GM19395 (cell line): ENCODE data around the gene MAST3.

Experiments
- ATAC-seq: cut with Tn5 transposase; IDR thresholded peaks from one replicate; pipeline ENCODE4 v1.9.1; 2021; ENCODE audit warnings: mild to moderate bottlenecking, moderate library complexity; ENCODE audit not compliant: unreplicated experiment

MAST3 gene

DNA sequence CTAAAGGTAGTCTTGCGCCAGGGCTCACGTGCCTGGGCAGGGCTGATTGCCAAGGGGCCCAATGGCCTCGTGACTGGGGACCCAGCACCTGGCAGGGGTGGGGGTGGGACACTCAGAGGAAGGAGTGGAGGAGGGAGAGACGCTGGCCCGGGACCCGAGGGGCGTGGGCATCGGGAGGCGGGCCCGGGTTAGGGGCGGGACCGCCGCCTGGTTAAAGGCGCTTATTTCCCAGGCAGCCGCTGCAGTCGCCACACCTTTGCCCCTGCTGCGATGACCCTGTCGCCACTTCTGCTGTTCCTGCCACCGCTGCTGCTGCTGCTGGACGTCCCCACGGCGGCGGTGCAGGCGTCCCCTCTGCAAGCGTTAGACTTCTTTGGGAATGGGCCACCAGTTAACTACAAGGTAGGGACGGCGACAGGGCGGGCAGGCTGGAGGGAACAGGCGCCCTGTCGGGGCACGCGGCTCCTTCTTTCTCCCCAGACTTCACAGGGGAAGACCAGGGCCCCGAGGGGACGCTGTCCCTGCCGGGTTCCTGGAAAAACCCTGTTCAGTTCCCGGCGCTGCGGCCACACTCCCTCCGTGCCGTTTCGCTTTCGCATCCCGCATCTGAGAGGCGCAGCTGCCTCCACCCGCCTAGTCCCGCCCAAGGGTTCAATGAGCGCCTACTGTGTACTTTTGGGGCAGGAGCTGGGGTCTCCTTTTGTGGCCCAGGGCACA, 76.2 kb downstream of the MAST3 start, which contains the start of gene IFI30:
IFI30 (plus strand) TSS at position 242 of the 717 bp plus-strand sequence; CDS start at position 271, 29 bp downstream.
- peak; percentile 41 for ATAC-seq

DNA sequence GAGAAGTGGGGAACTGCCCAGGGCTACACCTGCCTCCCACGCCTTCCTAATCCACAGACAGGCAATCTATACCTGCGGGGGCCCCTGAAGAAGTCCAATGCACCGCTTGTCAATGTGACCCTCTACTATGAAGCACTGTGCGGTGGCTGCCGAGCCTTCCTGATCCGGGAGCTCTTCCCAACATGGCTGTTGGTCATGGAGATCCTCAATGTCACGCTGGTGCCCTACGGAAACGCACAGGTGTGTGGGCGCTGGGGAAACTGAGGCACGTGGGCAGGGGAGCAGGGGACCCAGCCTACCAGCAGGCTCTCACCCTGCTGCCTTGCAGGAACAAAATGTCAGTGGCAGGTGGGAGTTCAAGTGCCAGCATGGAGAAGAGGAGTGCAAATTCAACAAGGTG, 77.4 kb downstream of the MAST3 start:
- ATAC-seq = no peak

DNA sequence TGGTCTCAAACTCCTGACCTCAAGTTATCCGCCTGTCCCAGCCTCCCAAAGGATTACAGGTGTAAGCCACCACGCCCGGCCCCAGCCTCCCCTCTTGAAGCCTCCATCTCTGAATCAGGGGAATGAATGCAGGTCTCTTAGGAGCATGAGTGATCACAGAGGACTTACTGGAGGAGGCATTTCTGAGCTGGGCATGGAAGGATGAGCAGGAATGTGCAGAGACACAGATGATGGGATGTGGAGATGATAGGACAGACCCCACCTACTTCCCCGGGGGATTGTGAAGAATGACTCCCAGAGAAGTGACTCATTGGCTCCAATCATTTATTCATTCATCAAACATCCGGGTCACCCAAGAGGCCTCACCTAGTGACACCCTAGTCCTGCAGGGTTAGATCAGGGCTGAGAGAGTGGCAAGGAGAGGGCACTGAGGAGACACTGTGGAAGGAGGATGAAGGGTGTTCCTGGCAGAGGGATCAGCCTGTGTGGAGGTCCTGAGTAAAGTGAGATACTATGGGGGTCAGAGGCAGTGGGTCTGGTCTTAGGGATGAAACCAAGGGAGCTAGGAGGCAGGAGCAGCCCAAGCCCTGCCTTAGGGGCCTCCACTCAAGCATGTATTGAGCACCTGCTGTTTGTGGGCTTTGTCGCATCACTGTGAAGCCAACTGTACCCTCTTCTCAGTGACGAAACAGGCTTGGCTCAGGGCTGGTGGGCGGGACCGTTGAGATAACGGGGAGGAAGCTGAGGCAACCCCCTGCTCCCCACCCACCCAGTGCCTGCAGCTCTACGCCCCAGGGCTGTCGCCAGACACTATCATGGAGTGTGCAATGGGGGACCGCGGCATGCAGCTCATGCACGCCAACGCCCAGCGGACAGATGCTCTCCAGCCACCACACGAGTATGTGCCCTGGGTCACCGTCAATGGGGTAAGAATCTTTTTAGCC, 79.1 kb downstream of the MAST3 start:
- no peak for ATAC-seq

DNA sequence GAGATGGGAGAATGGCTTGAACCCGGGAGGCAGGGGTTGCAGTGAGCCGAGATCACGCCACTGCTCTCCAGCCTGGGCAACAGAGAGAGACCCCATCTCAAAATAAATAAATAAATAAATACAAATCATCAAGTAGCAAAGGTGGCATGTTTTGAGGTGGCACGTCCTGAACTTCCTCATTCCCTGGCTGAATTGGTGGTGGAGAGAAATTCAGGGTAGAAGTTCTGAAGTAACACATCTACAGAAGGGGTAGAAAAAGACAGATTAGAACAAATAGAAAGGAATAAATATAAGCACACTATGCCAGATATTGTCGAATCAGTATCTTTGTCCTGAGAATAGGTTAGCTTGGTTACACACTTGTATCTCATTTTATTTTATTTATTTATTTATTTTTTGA, 82.4 kb downstream of the MAST3 start:
- ATAC-seq = no peak

DNA sequence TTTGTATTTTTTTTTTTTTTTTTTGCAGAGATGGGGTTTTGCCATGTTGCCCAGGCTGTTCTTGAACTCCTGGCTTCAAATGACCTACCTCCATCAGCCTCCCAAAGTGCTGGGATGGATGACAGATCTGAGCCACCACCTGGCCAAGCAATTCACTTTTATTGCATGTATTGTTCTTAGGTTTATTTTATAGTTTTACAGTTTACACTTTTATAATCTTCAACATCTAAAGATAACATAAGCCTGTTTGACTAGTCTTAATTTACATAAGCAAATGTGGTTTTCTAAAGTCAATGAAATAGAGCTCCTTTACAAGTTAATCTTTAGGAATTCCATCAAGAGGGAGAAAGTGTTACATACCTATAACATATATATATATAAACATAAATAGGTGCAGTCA, 86.0 kb downstream of the MAST3 start:
- ATAC-seq = no peak

DNA sequence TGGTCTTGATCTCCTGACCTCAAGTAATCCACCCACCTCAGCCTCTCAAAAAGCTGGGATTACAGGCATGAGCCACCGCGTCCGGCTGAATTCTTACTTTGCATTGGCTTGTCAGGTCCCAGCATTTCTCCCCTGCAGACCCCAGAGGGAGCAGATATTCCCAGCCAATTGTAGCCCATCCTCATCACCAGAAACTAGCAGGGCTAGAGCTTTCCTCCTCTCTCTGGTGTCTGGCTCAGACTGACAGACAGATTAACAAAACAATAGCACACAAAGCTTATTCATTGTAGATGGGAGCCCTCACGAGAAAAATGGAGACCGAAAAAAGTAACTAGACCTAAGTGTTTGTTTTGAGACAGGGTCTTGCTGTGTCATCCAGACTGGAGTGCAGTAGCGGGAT, 88.0 kb downstream of the MAST3 start:
- no peak for ATAC-seq

DNA sequence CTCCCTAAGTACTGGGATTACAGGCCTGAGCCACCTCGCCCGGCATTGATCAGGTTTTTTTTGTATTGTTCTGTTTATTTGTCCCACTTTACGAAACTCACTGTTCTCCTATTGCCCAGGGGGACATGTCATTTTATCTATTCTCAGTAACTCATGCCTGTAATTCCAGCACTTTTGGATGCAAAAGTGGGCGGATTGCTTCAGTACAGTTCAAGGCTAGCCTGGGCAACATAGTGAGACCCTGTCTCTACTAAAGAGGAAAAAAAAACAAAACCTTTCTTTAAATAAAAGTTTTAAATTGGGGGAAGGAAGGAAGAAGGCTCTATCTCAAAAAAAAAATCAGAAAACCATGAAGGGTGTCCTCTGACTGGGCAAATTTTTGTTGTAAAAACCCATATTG, 92.7 kb downstream of the MAST3 start:
- no peak for ATAC-seq

DNA sequence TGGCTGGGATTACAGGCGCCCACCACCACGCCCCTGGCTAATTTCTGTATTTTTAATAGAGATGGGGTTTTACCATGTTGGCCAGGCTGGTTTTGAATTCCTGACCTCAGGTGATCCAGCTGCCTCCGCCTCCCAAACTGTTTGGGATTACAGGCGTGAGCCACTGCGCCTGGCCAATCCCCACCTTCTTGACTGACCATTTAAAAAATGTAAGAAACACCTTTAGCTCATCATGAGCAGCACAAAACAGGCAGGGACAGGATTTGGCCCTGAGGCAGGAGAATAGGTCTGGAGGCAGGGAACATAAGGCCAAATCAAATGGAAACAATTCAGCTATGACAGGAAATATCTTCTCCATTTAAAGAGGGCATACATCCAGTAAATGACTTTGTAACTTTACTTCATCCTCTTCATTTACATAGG, 94.1 kb downstream of the MAST3 start:
- ATAC-seq = no peak

DNA sequence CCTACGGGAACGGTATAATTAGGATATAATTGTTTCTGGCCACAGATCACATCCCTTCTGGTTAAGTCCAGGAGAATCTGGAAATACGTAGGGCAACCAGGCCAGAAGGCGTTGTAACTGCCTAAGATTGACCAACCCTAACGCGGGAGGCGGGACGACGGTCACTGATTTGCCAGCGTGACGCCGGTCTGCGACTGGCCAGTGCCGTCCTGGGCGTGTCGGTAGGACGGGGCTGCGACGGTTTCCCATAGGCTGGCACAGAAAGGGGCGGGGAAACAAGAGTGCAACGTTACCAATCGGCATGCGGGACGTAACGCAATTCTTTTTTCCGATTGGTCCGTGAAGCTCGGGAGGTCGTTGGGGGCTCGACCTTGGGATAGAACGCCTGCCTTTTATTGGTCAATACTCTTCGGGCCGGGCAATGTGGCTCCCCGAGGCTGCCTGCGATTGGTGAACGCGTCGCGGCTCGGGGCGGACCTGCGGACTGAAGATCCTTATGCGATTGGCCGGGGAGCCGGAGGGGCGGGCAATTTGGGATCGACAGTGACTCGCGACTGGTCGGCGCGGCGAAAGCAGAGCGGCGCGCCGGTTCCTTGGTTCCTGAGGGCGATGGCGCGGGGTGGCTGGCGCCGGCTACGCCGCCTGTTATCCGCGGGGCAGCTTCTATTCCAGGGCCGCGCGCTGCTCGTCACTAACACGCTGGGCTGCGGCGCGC, 95.3 kb downstream of the MAST3 start, which contains the start of gene MPV17L2:
MPV17L2 (plus strand) TSS at position 546 of the 715 bp plus-strand sequence; CDS start at position 610, 64 bp downstream.
- ATAC-seq = peak; percentile 88

DNA sequence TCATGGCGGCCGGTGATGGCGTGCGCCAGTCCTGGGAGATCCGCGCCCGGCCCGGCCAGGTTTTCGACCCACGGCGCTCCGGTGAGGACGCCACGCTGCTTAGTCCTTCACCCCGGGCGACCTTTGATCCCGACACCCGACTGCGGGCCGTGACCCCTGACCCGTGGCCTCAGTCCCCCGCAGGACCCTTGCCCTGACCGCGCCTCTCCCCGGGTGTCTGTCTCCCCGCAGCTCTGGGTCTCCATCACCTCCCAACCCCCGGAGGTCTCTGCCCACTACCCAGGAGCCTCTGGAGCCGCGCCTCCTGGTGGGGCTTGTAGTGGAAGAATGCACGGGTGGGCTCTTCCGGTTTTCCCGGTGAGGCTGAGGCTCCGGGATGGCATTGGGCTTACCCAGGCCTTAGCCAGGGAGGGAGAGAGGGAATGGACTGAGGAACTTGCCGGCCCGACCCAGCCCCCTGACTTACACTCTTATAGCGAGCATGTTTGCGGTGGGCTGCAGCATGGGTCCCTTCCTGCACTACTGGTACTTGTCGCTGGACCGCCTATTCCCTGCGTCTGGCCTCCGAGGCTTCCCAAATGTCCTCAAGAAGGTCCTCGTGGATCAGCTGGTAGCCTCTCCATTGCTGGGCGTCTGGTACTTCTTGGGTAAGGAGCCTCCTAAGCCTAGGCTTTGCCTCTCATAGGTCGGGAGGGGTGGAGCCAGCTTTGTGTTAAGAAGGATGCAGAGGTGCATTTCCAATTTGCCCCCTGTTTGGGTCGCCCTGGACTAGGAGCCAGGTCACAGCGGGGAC, 96.0 kb downstream of the MAST3 start:
- ATAC-seq = no peak

DNA sequence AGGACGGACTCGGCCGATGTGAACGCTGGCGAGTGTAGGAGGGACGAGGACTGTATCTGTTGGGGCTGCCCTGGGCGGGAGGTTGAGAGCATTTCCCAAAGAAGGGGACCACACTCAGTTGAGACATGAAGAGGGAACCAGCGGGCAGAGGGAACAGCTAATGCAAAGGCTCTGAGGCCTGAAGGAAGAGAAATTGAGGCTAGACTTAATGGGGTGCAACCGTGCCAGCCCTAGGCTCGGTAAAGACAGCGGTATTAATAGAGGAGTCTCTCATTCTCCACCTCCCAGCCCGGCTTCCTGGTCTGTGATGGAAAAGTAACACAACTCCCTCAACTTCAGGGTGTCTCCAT, 96.6 kb downstream of the MAST3 start:
- no peak for ATAC-seq

DNA sequence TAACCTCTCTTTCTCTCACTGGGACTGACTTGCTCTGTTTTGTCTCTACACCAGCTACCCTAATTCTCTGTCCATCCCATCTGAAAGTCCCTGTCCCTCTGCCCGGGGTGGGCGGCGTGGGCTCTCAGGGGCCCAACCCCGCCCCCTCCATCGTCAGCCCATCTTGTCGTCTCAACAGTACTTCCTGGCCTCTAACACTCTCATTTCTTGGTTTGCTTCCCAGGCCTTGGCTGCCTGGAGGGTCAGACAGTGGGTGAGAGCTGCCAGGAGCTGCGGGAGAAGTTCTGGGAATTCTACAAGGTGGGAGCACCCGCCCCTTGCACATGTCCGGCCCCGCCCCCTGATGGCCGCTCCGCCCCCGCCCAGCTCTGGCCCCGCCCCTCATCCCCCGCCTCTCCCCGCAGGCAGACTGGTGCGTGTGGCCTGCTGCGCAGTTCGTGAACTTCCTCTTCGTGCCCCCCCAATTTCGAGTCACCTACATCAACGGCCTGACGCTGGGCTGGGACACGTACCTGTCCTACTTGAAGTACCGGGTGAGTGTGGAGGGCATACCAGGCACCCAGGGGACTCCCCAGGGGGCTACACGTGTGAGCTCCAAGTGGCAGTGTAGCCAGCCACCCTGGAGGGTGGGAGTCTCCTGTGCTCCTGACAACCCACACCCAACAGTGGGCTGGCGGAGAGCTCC, 97.1 kb downstream of the MAST3 start:
- no peak for ATAC-seq

DNA sequence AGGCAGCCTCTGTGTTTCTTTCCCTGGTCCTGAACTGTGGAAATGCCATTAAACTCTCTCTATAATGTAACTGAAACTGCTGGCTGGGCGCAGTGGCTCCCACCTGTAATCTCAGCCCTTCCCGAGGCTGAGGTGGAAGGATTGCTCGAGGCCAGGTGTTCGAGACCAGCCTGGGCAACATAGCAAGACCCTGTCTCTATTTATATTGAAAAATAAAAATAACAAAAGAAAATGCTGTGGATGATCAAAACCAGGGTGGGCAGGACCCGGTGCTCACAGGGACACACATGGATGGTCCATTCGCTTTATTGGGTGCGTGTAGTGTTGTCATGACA, 98.9 kb downstream of the MAST3 start:
- no peak for ATAC-seq

DNA sequence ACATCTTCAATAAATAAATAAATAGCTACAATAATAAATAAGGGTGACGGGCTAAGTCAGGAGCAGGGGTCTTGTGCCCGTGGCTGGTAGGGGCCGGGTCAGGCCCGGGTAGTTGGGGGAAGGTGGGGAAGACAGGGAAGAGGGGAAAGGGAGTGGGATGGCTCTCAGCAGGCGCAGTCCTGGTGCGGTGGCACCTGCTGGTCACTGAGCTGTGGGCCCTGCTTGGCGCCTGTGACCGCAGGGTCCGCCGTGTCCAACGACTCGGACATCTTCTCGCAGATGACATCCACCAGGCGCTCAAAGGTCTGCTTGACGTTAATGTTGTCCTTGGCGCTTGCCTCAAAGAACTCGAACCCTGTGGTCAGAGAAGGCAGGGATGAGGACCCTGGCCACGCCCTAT, 99.7 kb downstream of the MAST3 start:
- no peak for ATAC-seq

DNA sequence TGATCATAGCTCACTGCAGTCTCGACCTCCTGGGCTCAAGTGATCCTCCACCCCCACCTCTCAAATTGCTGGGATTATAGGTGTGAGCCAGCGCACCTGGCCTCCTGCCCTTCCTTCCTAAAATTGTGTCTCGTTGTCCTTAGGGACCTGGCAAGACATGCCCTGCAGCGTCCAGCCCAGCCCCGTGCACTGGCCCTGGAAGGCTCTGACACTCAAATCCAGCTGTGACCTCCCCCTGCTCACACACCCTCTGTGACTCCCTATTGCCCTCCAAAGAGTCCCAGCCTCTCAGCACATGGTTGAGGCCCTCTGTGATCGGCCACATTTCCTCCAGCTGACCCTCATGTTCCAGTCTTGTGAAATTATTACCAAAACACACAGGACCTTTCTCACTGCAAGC, 100.4 kb downstream of the MAST3 start:
- ATAC-seq = no peak

DNA sequence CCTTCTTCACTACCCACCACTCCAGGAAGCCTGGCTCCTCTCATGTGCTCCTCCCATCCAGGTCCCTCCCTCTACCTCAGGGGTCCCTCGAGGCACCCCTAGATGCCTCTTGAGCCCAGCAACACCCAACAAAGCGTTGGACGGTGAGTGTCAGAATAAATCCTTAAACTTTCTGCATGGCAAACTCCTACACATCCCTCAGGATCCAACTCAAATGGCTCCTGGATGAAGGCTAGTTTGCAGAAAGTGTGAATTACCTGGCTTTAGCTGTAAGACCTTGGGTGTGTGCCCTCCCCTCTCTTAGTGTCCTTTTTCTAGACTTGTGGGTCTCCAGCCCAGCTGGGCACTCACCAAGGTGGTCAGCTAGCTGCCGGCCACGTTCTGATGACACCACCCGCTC, 100.8 kb downstream of the MAST3 start:
- ATAC-seq = no peak
